Loucy (cell line): ENCODE measurements around the gene SNAPC3.

Source experiments
- H2AFZ ChIP-seq: fragments of 200-600 bp; sonication (generic); 2 replicates; pipeline ENCODE4 v1.6.0; 2016; ENCODE audit warnings: antibody characterized with exemption, mild to moderate bottlenecking, low read length, moderate library complexity
- H3F3A ChIP-seq: fragments of 200-600 bp; 2 replicates; pipeline ENCODE4 v1.6.0; 2016; ENCODE audit warnings: antibody characterized with exemption, low read depth, mild to moderate bottlenecking
- H3K27me3 ChIP-seq: fragments of 200-600 bp; sonication (generic); 2 replicates; pipeline ENCODE4 v1.6.1; 2014; ENCODE audit warnings: low read length, mild to moderate bottlenecking; ENCODE audit not compliant: insufficient read depth, poor library complexity, severe bottlenecking
- H3K36me3 ChIP-seq: fragments of 200-600 bp; sonication (generic); 2 replicates; pipeline ENCODE4 v1.6.1; 2016; ENCODE audit warnings: low read length; ENCODE audit not compliant: insufficient read depth
- H3K4me1 ChIP-seq: fragments of 200-600 bp; sonication (generic); 2 replicates; pipeline ENCODE4 v1.5.1; 2014; ENCODE audit warnings: low read length, mild to moderate bottlenecking; ENCODE audit not compliant: insufficient read depth, poor library complexity, severe bottlenecking
- H3K4me2 ChIP-seq: fragments of 200-600 bp; sonication (generic); 2 replicates; pipeline ENCODE4 v1.6.0; 2014; ENCODE audit warnings: antibody characterized with exemption, low read length, low read depth, mild to moderate bottlenecking; ENCODE audit not compliant: poor library complexity, severe bottlenecking
- H3K4me3 ChIP-seq: fragments of 200-600 bp; sonication (generic); 2 replicates; pipeline ENCODE4 v1.5.1; 2014; ENCODE audit warnings: low read length, mild to moderate bottlenecking, mixed read lengths; ENCODE audit not compliant: poor library complexity, severe bottlenecking
- H3K79me2 ChIP-seq: fragments of 200-600 bp; sonication (generic); 2 replicates; pipeline ENCODE4 v1.6.1; 2014; ENCODE audit warnings: low read length; ENCODE audit not compliant: insufficient read depth
- H3K9ac ChIP-seq: fragments of 200-600 bp; sonication (generic); 2 replicates; pipeline ENCODE4 v1.6.0; 2014; ENCODE audit warnings: mild to moderate bottlenecking, low read depth, low read length, moderate library complexity; ENCODE audit not compliant: poor library complexity, severe bottlenecking
- H3K9me2 ChIP-seq: fragments of 200-600 bp; sonication (generic); replicated peaks from 2 replicates; pipeline ENCODE4 v1.6.1; 2016; ENCODE audit warnings: low read depth, low read length, mixed read lengths
- H3K9me3 ChIP-seq: fragments of 200-600 bp; sonication (generic); 2 replicates; pipeline ENCODE4 v1.6.1; 2014; ENCODE audit warnings: mild to moderate bottlenecking, antibody characterized with exemption, low read length, low read depth; ENCODE audit not compliant: insufficient read depth
- H4K20me1 ChIP-seq: fragments of 200-600 bp; sonication (generic); 2 replicates; pipeline ENCODE4 v1.6.0; 2014; ENCODE audit warnings: antibody characterized with exemption, low read length, mild to moderate bottlenecking; ENCODE audit not compliant: insufficient read depth, poor library complexity, severe bottlenecking
- EZH2phosphoT487 ChIP-seq: fragments of 200-600 bp; IDR thresholded peaks from 2 replicates; pipeline ENCODE4 v1.6.1; 2018; ENCODE audit warnings: antibody characterized with exemption, mild to moderate bottlenecking, moderate library complexity, borderline replicate concordance
- TF ChIP-seq, protein P1 (sequence below): fragments of 200-600 bp; sonication (generic); conservative IDR thresholded peaks from 2 replicates; pipeline ENCODE4 v1.5.1; 2014; ENCODE audit warnings: mild to moderate bottlenecking, antibody characterized with exemption, low read length

The SNAPC3 gene

GRCh38 chr9:15453956-15454355 is 31.3 kb downstream of the SNAPC3 start:
- H3F3A ChIP-seq, result no peaks in the 10 kb centered on the region
- peaks cover 6% of the 10 kb centered on the region; the same call in 1 of the 2 replicates for H3K79me2 ChIP-seq
- no peak overlapping the region for H2AFZ ChIP-seq
- no peaks in the 10 kb centered on the region for H3K27me3 ChIP-seq
- H3K36me3 ChIP-seq, result peaks cover 88% of the 10 kb centered on the region
- H3K9me3 ChIP-seq, result no peaks in the 10 kb centered on the region
- no peak overlapping the region for H3K4me2 ChIP-seq
- H3K4me3 ChIP-seq, result no peak overlapping the region
- no peaks in the 10 kb centered on the region for H3K9me2 ChIP-seq
- no peak overlapping the region for H3K9ac ChIP-seq
- TF ChIP-seq EZH2phosphoT487, result no peak
- TF ChIP-seq, protein P1, sequence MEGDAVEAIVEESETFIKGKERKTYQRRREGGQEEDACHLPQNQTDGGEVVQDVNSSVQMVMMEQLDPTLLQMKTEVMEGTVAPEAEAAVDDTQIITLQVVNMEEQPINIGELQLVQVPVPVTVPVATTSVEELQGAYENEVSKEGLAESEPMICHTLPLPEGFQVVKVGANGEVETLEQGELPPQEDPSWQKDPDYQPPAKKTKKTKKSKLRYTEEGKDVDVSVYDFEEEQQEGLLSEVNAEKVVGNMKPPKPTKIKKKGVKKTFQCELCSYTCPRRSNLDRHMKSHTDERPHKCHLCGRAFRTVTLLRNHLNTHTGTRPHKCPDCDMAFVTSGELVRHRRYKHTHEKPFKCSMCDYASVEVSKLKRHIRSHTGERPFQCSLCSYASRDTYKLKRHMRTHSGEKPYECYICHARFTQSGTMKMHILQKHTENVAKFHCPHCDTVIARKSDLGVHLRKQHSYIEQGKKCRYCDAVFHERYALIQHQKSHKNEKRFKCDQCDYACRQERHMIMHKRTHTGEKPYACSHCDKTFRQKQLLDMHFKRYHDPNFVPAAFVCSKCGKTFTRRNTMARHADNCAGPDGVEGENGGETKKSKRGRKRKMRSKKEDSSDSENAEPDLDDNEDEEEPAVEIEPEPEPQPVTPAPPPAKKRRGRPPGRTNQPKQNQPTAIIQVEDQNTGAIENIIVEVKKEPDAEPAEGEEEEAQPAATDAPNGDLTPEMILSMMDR, result no peak
- no peaks in the 10 kb centered on the region for H3K4me1 ChIP-seq
- H4K20me1 ChIP-seq, result peaks cover 4% of the 10 kb centered on the region

- Histone ChIP-seq H3K9me2 (no peaks in the 10 kb centered on the region), H3K27me3 (no peaks in the 10 kb centered on the region), H4K20me1 (no peaks in the 10 kb centered on the region), H2AFZ (no peak overlapping the region), H3K79me2 (no peaks in the 10 kb centered on the region), H3K4me2 (no peak overlapping the region), H3K4me3 (no peak overlapping the region), H3K36me3 (peaks cover 93% of the 10 kb centered on the region), H3F3A (peaks cover 5% of the 10 kb centered on the region; the same call in 1 of the 2 replicates), H3K9ac (no peak overlapping the region), H3K9me3 (no peaks in the 10 kb centered on the region), H3K4me1 (no peaks in the 10 kb centered on the region)
- TF ChIP-seq, protein P1, result no peak
- no peak for TF ChIP-seq EZH2phosphoT487
Observed at GRCh38 chr9:15461056-15461455, 38.4 kb downstream of the SNAPC3 start.

GRCh38 chr9:15461601-15462000 is 38.9 kb downstream of the SNAPC3 start:
- H3K9ac ChIP-seq, result no peak overlapping the region
- H3K36me3 ChIP-seq, result peaks cover 93% of the 10 kb centered on the region
- H3K4me3 ChIP-seq, result no peak overlapping the region

More at GRCh38 chr9:15461601-15462000, 38.9 kb downstream of the SNAPC3 start:
- H3K4me1 ChIP-seq, result no peaks in the 10 kb centered on the region
- H3K4me2 ChIP-seq, result no peak overlapping the region
- no peaks in the 10 kb centered on the region for H3K79me2 ChIP-seq
- no peaks in the 10 kb centered on the region for H3K9me3 ChIP-seq
- TF ChIP-seq, protein P1, result no peak
- no peak for TF ChIP-seq EZH2phosphoT487
- no peaks in the 10 kb centered on the region for H4K20me1 ChIP-seq
- peaks cover 5% of the 10 kb centered on the region; the same call in 1 of the 2 replicates for H3F3A ChIP-seq
- no peaks in the 10 kb centered on the region for H3K9me2 ChIP-seq
- H2AFZ ChIP-seq, result no peak overlapping the region
- no peaks in the 10 kb centered on the region for H3K27me3 ChIP-seq
